GM23338 (cell line): Measurements from ENCODE around the gene EML3. TPM values are rescaled to one million over a fixed set of nuclear protein-coding genes. Genes with fewer than 3 reads are reported as not detected.

Experiments
- ATAC-seq: fragments of 200-7000 bp; cut with Tn5 transposase; 3 replicates; pipeline ENCODE4 v1.9.1; 2020
- DNase-seq: peaks from one replicate; pipeline ENCODE4 v3.0.0-alpha.2; 2015; ENCODE audit warnings: low spot score
- H2AFZ ChIP-seq: fragments of 200-600 bp; sonication (generic); 2 replicates; pipeline ENCODE4 v1.8.0; 2016; ENCODE audit warnings: antibody characterized with exemption, mild to moderate bottlenecking, moderate library complexity
- H3F3A ChIP-seq: fragments of 200-600 bp; sonication (generic); replicated peaks from 2 replicates; pipeline ENCODE4 v1.8.0; 2017; ENCODE audit warnings: antibody characterized with exemption, mixed run types, low read depth
- H3K27ac ChIP-seq: fragments of 200-600 bp; sonication (generic); 2 replicates; pipeline ENCODE4 v1.6.1; 2016; ENCODE audit warnings: low read depth
- H3K27me3 ChIP-seq: fragments of 200-600 bp; sonication (generic); 2 replicates; pipeline ENCODE4 v1.8.0; 2016; ENCODE audit warnings: mild to moderate bottlenecking, mixed run types, moderate library complexity; ENCODE audit not compliant: insufficient read depth
- H3K36me3 ChIP-seq: fragments of 200-600 bp; sonication (generic); 2 replicates; pipeline ENCODE4 v1.8.0; 2016; ENCODE audit warnings: mild to moderate bottlenecking; ENCODE audit not compliant: insufficient read depth
- H3K4me1 ChIP-seq: fragments of 200-600 bp; sonication (generic); 2 replicates; pipeline ENCODE4 v1.8.0; 2016; ENCODE audit warnings: mild to moderate bottlenecking, moderate library complexity; ENCODE audit not compliant: insufficient read depth
- H3K4me2 ChIP-seq: fragments of 200-600 bp; sonication (generic); 2 replicates; pipeline ENCODE4 v1.7.1; 2017; ENCODE audit warnings: mixed run types
- H3K4me3 ChIP-seq: fragments of 200-600 bp; sonication (generic); 2 replicates; pipeline ENCODE4 v1.6.1; 2016; ENCODE audit warnings: mixed run types
- H3K79me2 ChIP-seq: fragments of 200-600 bp; sonication (generic); replicated peaks from 2 replicates; pipeline ENCODE4 v1.8.0; 2017; ENCODE audit warnings: mild to moderate bottlenecking; ENCODE audit not compliant: insufficient read depth
- H3K9me2 ChIP-seq: fragments of 200-600 bp; sonication (generic); 2 replicates; pipeline ENCODE4 v1.8.0; 2017; ENCODE audit not compliant: insufficient read depth
- H4K20me1 ChIP-seq: fragments of 200-600 bp; sonication (generic); replicated peaks from 2 replicates; pipeline ENCODE4 v1.8.0; 2017; ENCODE audit warnings: mild to moderate bottlenecking; ENCODE audit not compliant: insufficient read depth
- H3K27ac Mint-ChIP-seq: 2 replicates; pipeline ENCODE4 v1.8.0; 2020; ENCODE audit warnings: inconsistent platforms, mild to moderate bottlenecking, moderate library complexity, mixed read lengths
- H3K27me3 Mint-ChIP-seq: 3 replicates; pipeline ENCODE4 v1.8.0; 2022; ENCODE audit warnings: low read depth, mild to moderate bottlenecking, moderate library complexity, mixed read lengths, inconsistent platforms; ENCODE audit not compliant: insufficient read depth, poor library complexity
- H3K36me3 Mint-ChIP-seq: 3 replicates; pipeline ENCODE4 v1.8.0; 2021; ENCODE audit warnings: low read depth, mild to moderate bottlenecking, inconsistent platforms, moderate library complexity, mixed read lengths
- H3K4me1 Mint-ChIP-seq: 3 replicates; pipeline ENCODE4 v1.8.0; 2020; ENCODE audit warnings: mild to moderate bottlenecking, inconsistent platforms, mixed read lengths
- H3K4me3 Mint-ChIP-seq: 3 replicates; pipeline ENCODE4 v1.8.0; 2021; ENCODE audit warnings: moderate library complexity, mild to moderate bottlenecking, inconsistent platforms, mixed read lengths
- H3K9me3 Mint-ChIP-seq: 3 replicates; pipeline ENCODE4 v1.8.0; 2020; ENCODE audit warnings: moderate library complexity, mild to moderate bottlenecking, inconsistent platforms, mixed read lengths
- CREB1 ChIP-seq: fragments of 250-450 bp; sonication (Bioruptor Pico); IDR thresholded peaks from 2 replicates; pipeline ENCODE4 v1.5.0; 2020; ENCODE audit warnings: low read depth, mild to moderate bottlenecking, moderate library complexity
- EZH2 ChIP-seq: fragments of 200-600 bp; sonication (generic); IDR thresholded peaks from one replicate; pipeline ENCODE4 v1.8.0; 2017; ENCODE audit warnings: antibody characterized with exemption, mild to moderate bottlenecking, low read depth; ENCODE audit not compliant: unreplicated experiment
- EZH2phosphoT487 ChIP-seq: fragments of 200-600 bp; sonication (generic); IDR thresholded peaks from one replicate; pipeline ENCODE4 v1.8.1; 2018; ENCODE audit warnings: antibody characterized with exemption; ENCODE audit not compliant: unreplicated experiment
- JUNB ChIP-seq: IDR thresholded peaks from one replicate; pipeline ENCODE4 v1.6.1; 2016; ENCODE audit warnings: antibody characterized with exemption; ENCODE audit not compliant: unreplicated experiment
- NANOG ChIP-seq: IDR thresholded peaks from 2 replicates; pipeline ENCODE4 v1.6.1; 2016; ENCODE audit warnings: antibody characterized with exemption, borderline replicate concordance
- POLR2AphosphoS5 ChIP-seq: IDR thresholded peaks from 2 replicates; pipeline ENCODE4 v1.6.1; 2016; ENCODE audit warnings: antibody characterized with exemption, low read depth
- STAT1 ChIP-seq: IDR thresholded peaks from one replicate; pipeline ENCODE4 v1.6.1; 2016; ENCODE audit warnings: antibody characterized with exemption; ENCODE audit not compliant: unreplicated experiment
- ZNF114 ChIP-seq: fragments of 250-450 bp; sonication (Bioruptor Pico); IDR thresholded peaks from 2 replicates; pipeline ENCODE4 v1.5.0; 2020; ENCODE audit warnings: mild to moderate bottlenecking, moderate library complexity
- ZNF331 ChIP-seq: fragments of 250-450 bp; sonication (Bioruptor Pico); IDR thresholded peaks from 2 replicates; pipeline ENCODE4 v1.5.0; 2020; ENCODE audit warnings: low read depth, mild to moderate bottlenecking, moderate library complexity
- polyA plus RNA-seq: library from polyadenylated mRNA; unstranded; fragments of >200 nt; fragmentation: Nextera tagmentation; extraction: Ambion mirVana; gene quantifications from 2 replicates; pipeline ENCODE4 v1.2.1, GENCODE V29; 2016
- total RNA-seq: library from RNA; depleted of rRNA; stranded (reverse); fragments of >200 nt; shearing (Covaris generic); gene quantifications from 2 replicates; pipeline ENCODE4 v1.2.3, GENCODE V29; 2014
- TF ChIP-seq, protein P1 (sequence below): IDR thresholded peaks from 2 replicates; pipeline ENCODE4 v1.6.1; 2016; ENCODE audit warnings: antibody characterized with exemption
- TF ChIP-seq, protein P2 (sequence below): IDR thresholded peaks from one replicate; pipeline ENCODE4 v1.6.1; 2018; ENCODE audit warnings: antibody characterized with exemption; ENCODE audit not compliant: unreplicated experiment
- TF ChIP-seq, protein P3 (sequence below), 2 experiments: fragments of 200-600 bp in 1 of 2; sonication (generic) in 1 of 2; conservative IDR thresholded peaks; 2 replicates each; pipeline versions ENCODE4 v1.5.1 to v1.6.1; 2016 to 2017; ENCODE audit warnings: antibody characterized with exemption in 2 of 2, low read depth in 2 of 2, mild to moderate bottlenecking in 2 of 2, moderate library complexity in 1 of 2

The EML3 gene
- total and polyA plus RNA-seq, 2 experiments from 2014 or later = 15.4 to 17.1 TPM

DNA sequence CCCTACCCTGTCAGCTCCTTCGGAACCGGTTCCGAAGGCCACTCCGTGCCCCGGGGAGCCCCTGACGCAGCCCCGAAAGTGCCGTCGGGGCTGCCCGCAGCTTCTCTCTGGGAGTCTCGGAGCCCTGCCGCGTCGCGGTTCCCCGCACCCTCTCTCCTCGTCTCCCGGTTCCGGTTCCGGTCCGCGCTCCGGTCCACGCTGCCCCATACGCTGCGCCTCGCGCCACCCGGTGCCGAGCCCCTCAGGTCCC is 11.5 kb downstream of the EML3 start:
- Mint-ChIP-seq H3K4me1 (peaks cover 49% of the 10 kb centered on the region), H3K36me3 (peaks cover 55% of the 10 kb centered on the region)

DNA sequence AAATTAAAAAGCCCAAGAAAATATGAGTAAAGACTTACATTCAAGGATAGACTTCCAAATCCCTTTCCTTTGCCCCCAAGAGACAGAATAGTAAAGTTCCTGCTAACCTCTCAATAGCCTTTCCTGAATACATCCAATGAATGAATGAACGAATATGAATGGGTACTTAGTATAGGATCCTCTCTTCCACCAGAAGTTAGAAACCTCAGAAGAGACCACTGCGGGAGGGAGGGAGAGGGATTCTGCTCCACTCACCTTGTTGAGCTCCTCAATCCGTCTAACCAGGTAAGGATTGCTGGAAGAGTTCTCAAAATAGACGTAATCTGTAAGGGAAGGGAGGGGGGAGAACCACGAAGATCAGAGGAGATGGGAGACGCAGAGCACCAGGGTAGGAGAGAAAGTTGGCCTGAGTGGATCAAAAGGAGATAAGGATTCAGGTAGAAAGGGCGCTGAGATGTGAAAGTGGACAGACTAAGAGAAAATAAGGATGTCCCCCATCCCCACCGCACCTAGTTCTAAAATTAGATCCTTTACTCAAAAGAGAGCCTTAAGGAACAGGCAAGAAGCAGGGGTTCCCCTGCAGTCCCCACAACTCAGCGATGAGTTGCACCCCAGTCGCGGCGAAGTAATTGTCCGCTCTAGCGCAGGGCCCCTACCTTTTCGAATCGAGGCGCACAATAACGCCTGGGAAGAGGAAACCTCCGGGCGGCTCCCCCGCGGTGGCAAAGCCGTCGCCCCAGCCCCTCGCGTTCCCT is 12.0 kb downstream of the EML3 start:
- Mint-ChIP-seq H3K9me3 (no peaks in the 10 kb centered on the region; the same call in 2 of the 3 replicates), H3K27ac (peak overlapping the region; percentile 27), H3K36me3 (peaks cover 60% of the 10 kb centered on the region), H3K27me3 (peaks cover 36% of the 10 kb centered on the region), H3K4me3 (peak overlapping the region; percentile 91), H3K4me1 (peaks cover 49% of the 10 kb centered on the region)
- DNase-seq (peak; percentile 68), ATAC-seq (no peak)
- Histone ChIP-seq H3K4me3 (peak overlapping the region; percentile 96), H3F3A (peaks cover 30% of the 10 kb centered on the region), H3K36me3 (peaks cover 19% of the 10 kb centered on the region; the same call in 1 of the 2 replicates), H3K9me2 (no peaks in the 10 kb centered on the region), H3K4me1 (peaks cover 20% of the 10 kb centered on the region; the same call in 1 of the 2 replicates), H3K4me2 (peak overlapping the region; percentile 88), H3K27ac (no peak overlapping the region), H3K79me2 (peaks cover 23% of the 10 kb centered on the region), H4K20me1 (peaks cover 26% of the 10 kb centered on the region), H3K27me3 (peaks cover 43% of the 10 kb centered on the region), H2AFZ (no peak overlapping the region)
- TF ChIP-seq ZNF331 (CRISPR knock-in tag) (no peak), NANOG (no peak), POLR2AphosphoS5 (peak; percentile 33; the same call in 1 of the 2 replicates)

More for the DNA sequence above, 11.5 kb downstream of the EML3 start:
- Histone ChIP-seq H3K9me2 (no peaks in the 10 kb centered on the region), H3K4me1 (peaks cover 20% of the 10 kb centered on the region; the same call in 1 of the 2 replicates), H3K4me2 (peak overlapping the region; percentile 88), H3K79me2 (peaks cover 23% of the 10 kb centered on the region), H3K4me3 (peak overlapping the region; percentile 96), H4K20me1 (peaks cover 22% of the 10 kb centered on the region), H3K27ac (peak overlapping the region; percentile 63; the same call in 1 of the 2 replicates), H3K27me3 (peaks cover 43% of the 10 kb centered on the region), H2AFZ (peak overlapping the region; percentile 90; the same call in 1 of the 2 replicates), H3F3A (peaks cover 28% of the 10 kb centered on the region), H3K36me3 (peaks cover 14% of the 10 kb centered on the region; the same call in 1 of the 2 replicates)
- H3K9me3 Mint-ChIP-seq = no peaks in the 10 kb centered on the region; the same call in 2 of the 3 replicates
- no peak for TF ChIP-seq ZNF114 (CRISPR knock-in tag)
- peak overlapping the region; percentile 27; the same call in 1 of the 2 replicates for H3K27ac Mint-ChIP-seq
- ATAC-seq (no peak), DNase-seq (no peak)
- H3K4me3 Mint-ChIP-seq = peak overlapping the region; percentile 91
- peaks cover 36% of the 10 kb centered on the region for H3K27me3 Mint-ChIP-seq

DNA sequence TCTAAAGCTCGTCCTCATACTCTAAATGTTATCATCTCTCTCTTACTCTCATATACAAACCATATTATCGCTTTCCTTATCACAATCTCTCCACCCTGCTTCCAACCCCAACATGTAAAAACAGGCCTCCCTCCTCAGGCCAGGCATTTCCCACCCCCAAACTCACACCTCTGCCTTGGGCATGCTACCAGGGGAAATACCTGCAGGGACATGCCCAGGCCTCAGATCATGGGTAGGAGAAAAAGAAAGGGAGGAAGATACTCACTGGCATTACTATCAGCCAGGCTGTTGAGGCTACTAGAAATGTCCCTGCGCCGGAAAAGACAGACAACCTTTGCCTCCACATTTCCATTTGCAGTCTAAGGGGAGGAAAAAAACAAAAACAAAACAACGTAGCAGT is 12.7 kb downstream of the EML3 start:
- no peak for DNase-seq
- no peak overlapping the region for H2AFZ ChIP-seq
- H3K27me3 ChIP-seq = peaks cover 41% of the 10 kb centered on the region
- peaks cover 64% of the 10 kb centered on the region for H3K36me3 Mint-ChIP-seq
- no peaks in the 10 kb centered on the region for H3K9me2 ChIP-seq
- no peak overlapping the region for H3K27ac ChIP-seq
- peak overlapping the region; percentile 3; the same call in 1 of the 2 replicates for H3K27ac Mint-ChIP-seq
- ATAC-seq = no peak
- H3K4me1 ChIP-seq = peaks cover 18% of the 10 kb centered on the region; the same call in 1 of the 2 replicates
- H4K20me1 ChIP-seq = peaks cover 28% of the 10 kb centered on the region
- no peaks in the 10 kb centered on the region; the same call in 2 of the 3 replicates for H3K9me3 Mint-ChIP-seq
- H3K4me3 ChIP-seq = peak overlapping the region; percentile 96
- peaks cover 35% of the 10 kb centered on the region for H3K27me3 Mint-ChIP-seq
- peaks cover 26% of the 10 kb centered on the region for H3K36me3 ChIP-seq
- H3F3A ChIP-seq = peaks cover 36% of the 10 kb centered on the region
- H3K4me1 Mint-ChIP-seq = peaks cover 44% of the 10 kb centered on the region
- peaks cover 23% of the 10 kb centered on the region for H3K79me2 ChIP-seq
- peak overlapping the region; percentile 91 for H3K4me3 Mint-ChIP-seq
- H3K4me2 ChIP-seq = peak overlapping the region; percentile 88
- TF ChIP-seq STAT1 (no peak), JUNB (no peak), EZH2 (no peak), CREB1 (CRISPR knock-in tag) (no peak), ZNF331 (CRISPR knock-in tag) (no peak), ZNF114 (CRISPR knock-in tag) (no peak), NANOG (no peak), POLR2AphosphoS5 (no peak), EZH2phosphoT487 (no peak)
- TF ChIP-seq, protein P1, sequence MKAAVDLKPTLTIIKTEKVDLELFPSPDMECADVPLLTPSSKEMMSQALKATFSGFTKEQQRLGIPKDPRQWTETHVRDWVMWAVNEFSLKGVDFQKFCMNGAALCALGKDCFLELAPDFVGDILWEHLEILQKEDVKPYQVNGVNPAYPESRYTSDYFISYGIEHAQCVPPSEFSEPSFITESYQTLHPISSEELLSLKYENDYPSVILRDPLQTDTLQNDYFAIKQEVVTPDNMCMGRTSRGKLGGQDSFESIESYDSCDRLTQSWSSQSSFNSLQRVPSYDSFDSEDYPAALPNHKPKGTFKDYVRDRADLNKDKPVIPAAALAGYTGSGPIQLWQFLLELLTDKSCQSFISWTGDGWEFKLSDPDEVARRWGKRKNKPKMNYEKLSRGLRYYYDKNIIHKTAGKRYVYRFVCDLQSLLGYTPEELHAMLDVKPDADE = no peak
- TF ChIP-seq, protein P2, sequence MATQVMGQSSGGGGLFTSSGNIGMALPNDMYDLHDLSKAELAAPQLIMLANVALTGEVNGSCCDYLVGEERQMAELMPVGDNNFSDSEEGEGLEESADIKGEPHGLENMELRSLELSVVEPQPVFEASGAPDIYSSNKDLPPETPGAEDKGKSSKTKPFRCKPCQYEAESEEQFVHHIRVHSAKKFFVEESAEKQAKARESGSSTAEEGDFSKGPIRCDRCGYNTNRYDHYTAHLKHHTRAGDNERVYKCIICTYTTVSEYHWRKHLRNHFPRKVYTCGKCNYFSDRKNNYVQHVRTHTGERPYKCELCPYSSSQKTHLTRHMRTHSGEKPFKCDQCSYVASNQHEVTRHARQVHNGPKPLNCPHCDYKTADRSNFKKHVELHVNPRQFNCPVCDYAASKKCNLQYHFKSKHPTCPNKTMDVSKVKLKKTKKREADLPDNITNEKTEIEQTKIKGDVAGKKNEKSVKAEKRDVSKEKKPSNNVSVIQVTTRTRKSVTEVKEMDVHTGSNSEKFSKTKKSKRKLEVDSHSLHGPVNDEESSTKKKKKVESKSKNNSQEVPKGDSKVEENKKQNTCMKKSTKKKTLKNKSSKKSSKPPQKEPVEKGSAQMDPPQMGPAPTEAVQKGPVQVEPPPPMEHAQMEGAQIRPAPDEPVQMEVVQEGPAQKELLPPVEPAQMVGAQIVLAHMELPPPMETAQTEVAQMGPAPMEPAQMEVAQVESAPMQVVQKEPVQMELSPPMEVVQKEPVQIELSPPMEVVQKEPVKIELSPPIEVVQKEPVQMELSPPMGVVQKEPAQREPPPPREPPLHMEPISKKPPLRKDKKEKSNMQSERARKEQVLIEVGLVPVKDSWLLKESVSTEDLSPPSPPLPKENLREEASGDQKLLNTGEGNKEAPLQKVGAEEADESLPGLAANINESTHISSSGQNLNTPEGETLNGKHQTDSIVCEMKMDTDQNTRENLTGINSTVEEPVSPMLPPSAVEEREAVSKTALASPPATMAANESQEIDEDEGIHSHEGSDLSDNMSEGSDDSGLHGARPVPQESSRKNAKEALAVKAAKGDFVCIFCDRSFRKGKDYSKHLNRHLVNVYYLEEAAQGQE = no peak
- TF ChIP-seq, protein P3, sequence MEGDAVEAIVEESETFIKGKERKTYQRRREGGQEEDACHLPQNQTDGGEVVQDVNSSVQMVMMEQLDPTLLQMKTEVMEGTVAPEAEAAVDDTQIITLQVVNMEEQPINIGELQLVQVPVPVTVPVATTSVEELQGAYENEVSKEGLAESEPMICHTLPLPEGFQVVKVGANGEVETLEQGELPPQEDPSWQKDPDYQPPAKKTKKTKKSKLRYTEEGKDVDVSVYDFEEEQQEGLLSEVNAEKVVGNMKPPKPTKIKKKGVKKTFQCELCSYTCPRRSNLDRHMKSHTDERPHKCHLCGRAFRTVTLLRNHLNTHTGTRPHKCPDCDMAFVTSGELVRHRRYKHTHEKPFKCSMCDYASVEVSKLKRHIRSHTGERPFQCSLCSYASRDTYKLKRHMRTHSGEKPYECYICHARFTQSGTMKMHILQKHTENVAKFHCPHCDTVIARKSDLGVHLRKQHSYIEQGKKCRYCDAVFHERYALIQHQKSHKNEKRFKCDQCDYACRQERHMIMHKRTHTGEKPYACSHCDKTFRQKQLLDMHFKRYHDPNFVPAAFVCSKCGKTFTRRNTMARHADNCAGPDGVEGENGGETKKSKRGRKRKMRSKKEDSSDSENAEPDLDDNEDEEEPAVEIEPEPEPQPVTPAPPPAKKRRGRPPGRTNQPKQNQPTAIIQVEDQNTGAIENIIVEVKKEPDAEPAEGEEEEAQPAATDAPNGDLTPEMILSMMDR (conservative IDR thresholded peaks at IDR 0.05; ENCODE audit: low read depth in 2 of 2) = no peak
